NCI-H446 treated with DMSO at 0.1 percent for 48 hours (cell line): ENCODE data around the gene FNTB.

Experiments used
- DNase-seq: peaks from one replicate; lab custom pipeline; 2025; lab: John Stamatoyannopoulos, UW

FNTB gene

GRCh38 chr14:64983439-64984310, 3.0 kb upstream of the FNTB start:
- DNase-seq = peak; percentile 15

GRCh38 chr14:64987438-64987767, 708 bp downstream of the FNTB start:
- no peak for DNase-seq

- no peak for DNase-seq
These were observed 3.6 kb downstream of the FNTB start for GRCh38 chr14:64990296-64990695.

GRCh38 chr14:64990939-64991338, 4.2 kb downstream of the FNTB start:
- no peak for DNase-seq

- DNase-seq = no peak
These were observed 5.7 kb downstream of the FNTB start for GRCh38 chr14:64992328-64992885.

- DNase-seq = no peak
These were observed 6.7 kb downstream of the FNTB start for GRCh38 chr14:64993266-64993930.

GRCh38 chr14:64994540-64994939, 7.8 kb downstream of the FNTB start:
- no peak for DNase-seq

- DNase-seq = no peak
These were observed 8.6 kb downstream of the FNTB start for GRCh38 chr14:64995291-64995690.

GRCh38 chr14:64997108-64997794, 10.6 kb downstream of the FNTB start:
- no peak for DNase-seq

- no peak for DNase-seq
These were observed 11.8 kb downstream of the FNTB start for GRCh38 chr14:64998455-64998931.

GRCh38 chr14:65000898-65001591, 14.3 kb downstream of the FNTB start:
- no peak for DNase-seq

GRCh38 chr14:65001723-65002122, 15.0 kb downstream of the FNTB start:
- no peak for DNase-seq

- no peak for DNase-seq
These were observed 16.0 kb downstream of the FNTB start for GRCh38 chr14:65002586-65003210.

- no peak for DNase-seq
These were observed 16.7 kb downstream of the FNTB start for GRCh38 chr14:65003394-65003793.

- DNase-seq = no peak
These were observed 19.6 kb downstream of the FNTB start for GRCh38 chr14:65006261-65006721.

GRCh38 chr14:65007202-65007601, 20.5 kb downstream of the FNTB start:
- no peak for DNase-seq

- no peak for DNase-seq
These were observed 23.7 kb downstream of the FNTB start for GRCh38 chr14:65010211-65010931.

- DNase-seq = no peak
These were observed 24.8 kb downstream of the FNTB start for GRCh38 chr14:65011538-65011937.

GRCh38 chr14:65012353-65012752, 25.7 kb downstream of the FNTB start:
- DNase-seq = no peak

GRCh38 chr14:65015391-65015790, 28.7 kb downstream of the FNTB start:
- no peak for DNase-seq

GRCh38 chr14:65016471-65016870, 29.8 kb downstream of the FNTB start:
- no peak for DNase-seq
